A673 (cell line): ENCODE measurements around the gene ALDOA. TPM values are rescaled to one million over a fixed set of nuclear protein-coding genes. Genes with fewer than 3 reads are reported as not detected.

Source experiments
- BruUV-seq: library from RNA; stranded (reverse); fragments of 400-500 nt; replicated peaks from 2 replicates; lab custom pipeline; 2021; lab: Mats Ljungman, UMichigan
- CTCF ChIA-PET: fragments of 300-600 bp; sonication (Branson Sonifier 250); formaldehyde crosslinking; loops from one replicate; lab custom pipeline; 2022; ENCODE audit warnings: antibody characterized with exemption; lab: Charles Lee
- POLR2A ChIA-PET: fragments of 300-600 bp; sonication (Branson Sonifier 250); formaldehyde crosslinking; loops from one replicate; lab custom pipeline; 2022; ENCODE audit warnings: antibody characterized with exemption; ENCODE audit not compliant: low non-redundant PET; lab: Charles Lee
- DNase-seq: peaks from one replicate; pipeline ENCODE4 v3.0.0-alpha.2; 2015; ENCODE audit warnings: low spot score
- H3K27ac ChIP-seq: fragments of 200-600 bp; sonication (generic); 2 replicates; pipeline ENCODE4 v1.5.1; 2016; ENCODE audit warnings: mixed run types, low read depth, mild to moderate bottlenecking, mixed read lengths, antibody characterized with exemption, low read length; ENCODE audit not compliant: poor library complexity, severe bottlenecking
- H3K27me3 ChIP-seq: fragments of 200-600 bp; sonication (generic); replicated peaks from 2 replicates; pipeline ENCODE4 v1.6.1; 2017; ENCODE audit warnings: mixed run types, low read depth, mild to moderate bottlenecking, mixed read lengths, antibody characterized with exemption, low read length; ENCODE audit not compliant: insufficient read depth, poor library complexity
- H3K36me3 ChIP-seq: fragments of 200-600 bp; sonication (generic); 2 replicates; pipeline ENCODE4 v1.6.1; 2016; ENCODE audit warnings: mixed run types, mild to moderate bottlenecking, mixed read lengths, antibody characterized with exemption, low read length; ENCODE audit not compliant: insufficient read depth, poor library complexity, severe bottlenecking
- H3K4me1 ChIP-seq: fragments of 200-600 bp; sonication (generic); 2 replicates; pipeline ENCODE4 v1.6.1; 2017; ENCODE audit warnings: mixed run types, mild to moderate bottlenecking, mixed read lengths, antibody characterized with exemption, low read length; ENCODE audit not compliant: insufficient read depth, poor library complexity, severe bottlenecking
- H3K4me3 ChIP-seq: fragments of 200-600 bp; sonication (generic); 2 replicates; pipeline ENCODE4 v1.5.1; 2016; ENCODE audit warnings: low read depth, mixed run types, mild to moderate bottlenecking, mixed read lengths, low read length; ENCODE audit not compliant: poor library complexity, severe bottlenecking
- H3K9me3 ChIP-seq: fragments of 200-600 bp; sonication (generic); 2 replicates; pipeline ENCODE4 v1.6.1; 2016; ENCODE audit warnings: mixed run types, low read depth, mild to moderate bottlenecking, mixed read lengths, antibody characterized with exemption, low read length; ENCODE audit not compliant: poor library complexity, severe bottlenecking
- CTCF ChIP-seq: fragments of 300-800, 200-600 bp; sonication (generic); conservative IDR thresholded peaks from 2 replicates; pipeline ENCODE4 v1.5.1; 2017; ENCODE audit warnings: low read depth, mild to moderate bottlenecking, antibody characterized with exemption, low read length, moderate library complexity, mixed read lengths
- EZH2 ChIP-seq: fragments of 200-600 bp; sonication (generic); IDR thresholded peaks from 2 replicates; pipeline ENCODE4 v1.6.1; 2017; ENCODE audit warnings: borderline replicate concordance, low read depth, mild to moderate bottlenecking, mixed read lengths, antibody characterized with exemption, low read length; ENCODE audit not compliant: poor library complexity, severe bottlenecking
- intact Hi-C: fragments of 100-400 bp; cut with micrococcal nuclease; formaldehyde crosslinking; loops from one replicate; pipeline ENCODE4 v1.10.0; 2022; ENCODE audit not compliant: unreplicated experiment
- total RNA-seq: library from RNA; stranded (reverse); gene quantifications from 2 replicates; pipeline ENCODE4 v1.2.3, GENCODE V29; 2021

Gene ALDOA
- total RNA-seq, 1 experiment from 2014 or later: 1,729 TPM

GRCh38 chr16:30041841-30042240, 23.7 kb upstream of the ALDOA start:
- no peak for TF ChIP-seq EZH2
- TF ChIP-seq CTCF: peak; percentile 63
- DNase-seq: peak; percentile 57
- no peak overlapping the region for H3K27ac ChIP-seq
- H3K27me3 ChIP-seq: no peaks in the 10 kb centered on the region
- H3K4me3 ChIP-seq: no peak overlapping the region
- H3K9me3 ChIP-seq: no peaks in the 10 kb centered on the region
- no peaks in the 10 kb centered on the region for H3K36me3 ChIP-seq
- intact Hi-C loops: loop anchor here (10.0 kb wide), 1 partner anchor 583 kb away; no protein-coding TSS in a partner anchor
- ChIA-PET POLR2A (no interaction called here), CTCF (interaction anchor here (0.9 kb wide), 1 partner anchor 14 kb away, joined by 11 read pairs; no protein-coding TSS in a partner anchor)
- no TSS peak for BruUV-seq
- H3K4me1 ChIP-seq: no peaks in the 10 kb centered on the region

GRCh38 chr16:30046178-30046577, 19.4 kb upstream of the ALDOA start:
- POLR2A ChIA-PET: no interaction called here

GRCh38 chr16:30046588-30046987, 19.0 kb upstream of the ALDOA start:
- Histone ChIP-seq H3K27ac (no peak overlapping the region), H3K27me3 (no peaks in the 10 kb centered on the region), H3K4me3 (no peak overlapping the region), H3K4me1 (no peaks in the 10 kb centered on the region), H3K36me3 (no peaks in the 10 kb centered on the region), H3K9me3 (no peaks in the 10 kb centered on the region)
- POLR2A ChIA-PET: no interaction called here
- CTCF ChIA-PET: no interaction called here
- no TSS peak for BruUV-seq
- intact Hi-C loops: loop anchor here (10.0 kb wide), 1 partner anchor 578 kb away; no protein-coding TSS in a partner anchor
- no peak for TF ChIP-seq EZH2
- TF ChIP-seq CTCF: no peak
- no peak for DNase-seq

More at GRCh38 chr16:30046178-30046577, 19.4 kb upstream of the ALDOA start:
- intact Hi-C loops: loop anchor here (10.0 kb wide), 1 partner anchor 579 kb away; no protein-coding TSS in a partner anchor
- no peak for DNase-seq
- Histone ChIP-seq H3K4me3 (no peak overlapping the region), H3K4me1 (no peaks in the 10 kb centered on the region), H3K27me3 (no peaks in the 10 kb centered on the region), H3K27ac (no peak overlapping the region), H3K36me3 (no peaks in the 10 kb centered on the region), H3K9me3 (no peaks in the 10 kb centered on the region)
- BruUV-seq: no TSS peak
- no peak for TF ChIP-seq EZH2
- TF ChIP-seq CTCF: no peak
- CTCF ChIA-PET: no interaction called here
